HEK293 (cell line): ENCODE measurements around the gene PKD2.

ENCODE experiments used
- CTCF ChIA-PET: fragments of 350-600 bp; formaldehyde crosslinking; extraction: SDS; loops from one replicate; lab custom pipeline; 2021; ENCODE audit warnings: antibody characterized with exemption; lab: Yijun Ruan, JAX
- POLR2A ChIA-PET: fragments of 300-600 bp; formaldehyde crosslinking; extraction: SDS; loops from one replicate; lab custom pipeline; 2020; ENCODE audit warnings: antibody characterized with exemption, inconsistent platforms; lab: Yijun Ruan, JAX
- H3K27ac ChIP-seq: fragments of 200-500 bp; sonication (Bioruptor generic); 2 replicates; pipeline ENCODE4 v1.5.1; 2014; ENCODE audit warnings: low read depth, low read length, control low read depth, inconsistent platforms; ENCODE audit errors: extremely low read depth
- H3K36me3 ChIP-seq, 2 experiments: fragments of 200-500 bp in 1 of 2; sonication (Bioruptor generic) in 1 of 2; 1 replicate in 1 of 2; 2 replicates in 1 of 2; pipeline ENCODE4 v1.5.1; 2014 to 2017; ENCODE audit warnings: inconsistent platforms in 2 of 2, low read length in 2 of 2; ENCODE audit not compliant: control insufficient read depth in 2 of 2, insufficient read depth in 1 of 2
- H3K4me1 ChIP-seq: fragments of 200-500 bp; sonication (Bioruptor generic); 2 replicates; pipeline ENCODE4 v1.5.1; 2014; ENCODE audit warnings: mild to moderate bottlenecking, low read length, inconsistent platforms; ENCODE audit not compliant: control insufficient read depth, insufficient read depth
- H3K4me3 ChIP-seq: 2 replicates; pipeline ENCODE4 v1.5.1; 2011; ENCODE audit warnings: low read depth, mild to moderate bottlenecking, control low read depth, low read length, moderate library complexity
- H3K9me3 ChIP-seq: fragments of 200-500 bp; sonication (Bioruptor generic); 2 replicates; pipeline ENCODE4 v1.5.1; 2014; ENCODE audit warnings: low read depth, low read length, inconsistent platforms; ENCODE audit not compliant: control insufficient read depth, insufficient read depth
- GFI1B ChIP-seq: fragments of 450-650 bp; formaldehyde crosslinking; IDR thresholded peaks from 2 replicates; pipeline ENCODE4 v1.5.1; 2016; ENCODE audit warnings: missing biosample characterization, missing genetic modification characterization
- KLF10 ChIP-seq: fragments of 450-650 bp; IDR thresholded peaks from 2 replicates; pipeline ENCODE4 v1.5.1; 2018; ENCODE audit warnings: missing biosample characterization, mild to moderate bottlenecking, missing genetic modification characterization
- KLF9 ChIP-seq: fragments of 450-650 bp; formaldehyde crosslinking; IDR thresholded peaks from 2 replicates; pipeline ENCODE4 v1.5.1; 2016; ENCODE audit warnings: missing biosample characterization, missing genetic modification characterization, low read depth
- PRDM1 ChIP-seq: fragments of 450-650 bp; formaldehyde crosslinking; IDR thresholded peaks from 2 replicates; pipeline ENCODE4; 2016; ENCODE audit warnings: missing biosample characterization, missing genetic modification characterization
- ZFHX2 ChIP-seq: fragments of 450-650 bp; formaldehyde crosslinking; conservative IDR thresholded peaks from 2 replicates; pipeline ENCODE4 v1.5.1; 2016; ENCODE audit warnings: missing biosample characterization, missing genetic modification characterization
- ZNF112 ChIP-seq: fragments of 450-650 bp; formaldehyde crosslinking; IDR thresholded peaks from 2 replicates; pipeline ENCODE4 v1.5.0; 2017; ENCODE audit warnings: missing biosample characterization, missing genetic modification characterization
- ZNF138 ChIP-seq: fragments of 450-650 bp; formaldehyde crosslinking; IDR thresholded peaks from 2 replicates; pipeline ENCODE4 v1.5.1; 2016; ENCODE audit warnings: missing biosample characterization, missing genetic modification characterization, borderline replicate concordance
- ZNF140 ChIP-seq: fragments of 450-650 bp; formaldehyde crosslinking; IDR thresholded peaks from 2 replicates; pipeline ENCODE4 v1.5.1; 2016; ENCODE audit warnings: missing biosample characterization, missing genetic modification characterization
- ZNF146 ChIP-seq: fragments of 450-650 bp; formaldehyde crosslinking; IDR thresholded peaks from 2 replicates; pipeline ENCODE4 v1.5.1; 2016; ENCODE audit warnings: missing biosample characterization, missing genetic modification characterization
- ZNF239 ChIP-seq: fragments of 450-650 bp; formaldehyde crosslinking; IDR thresholded peaks from 2 replicates; pipeline ENCODE4 v1.5.1; 2016; ENCODE audit warnings: missing biosample characterization, missing genetic modification characterization
- ZNF24 ChIP-seq: fragments of 450-650 bp; formaldehyde crosslinking; IDR thresholded peaks from 2 replicates; pipeline ENCODE4 v1.5.1; 2016; ENCODE audit warnings: missing biosample characterization, missing genetic modification characterization
- ZNF274 ChIP-seq, 2 experiments: fragments of 200-500 bp in 1 of 2; fragments of 450-650 bp in 1 of 2; sonication (Bioruptor generic) in 1 of 2; formaldehyde crosslinking in 1 of 2; IDR thresholded peaks; 2 replicates each; pipeline versions ENCODE4 v1.5.1 to v1.6.1; 2014 to 2016; ENCODE audit warnings: borderline replicate concordance in 1 of 2, inconsistent platforms in 1 of 2, low read length in 1 of 2, missing biosample characterization in 1 of 2, missing genetic modification characterization in 1 of 2
- ZNF544 ChIP-seq: fragments of 450-650 bp; formaldehyde crosslinking; IDR thresholded peaks from 2 replicates; pipeline ENCODE4 v1.5.0; 2017; ENCODE audit warnings: missing biosample characterization, missing genetic modification characterization
- ZNF571 ChIP-seq: fragments of 450-650 bp; formaldehyde crosslinking; IDR thresholded peaks from 2 replicates; pipeline ENCODE4 v1.5.0; 2017; ENCODE audit warnings: missing biosample characterization, missing genetic modification characterization
- ZNF621 ChIP-seq: fragments of 450-650 bp; formaldehyde crosslinking; IDR thresholded peaks from 2 replicates; pipeline ENCODE4 v1.5.1; 2017; ENCODE audit warnings: missing biosample characterization, missing genetic modification characterization
- ZNF664 ChIP-seq: fragments of 450-650 bp; formaldehyde crosslinking; IDR thresholded peaks from 2 replicates; pipeline ENCODE4 v1.5.1; 2016; ENCODE audit warnings: missing biosample characterization, missing genetic modification characterization
- ZNF747 ChIP-seq: fragments of 450-650 bp; formaldehyde crosslinking; IDR thresholded peaks from 2 replicates; pipeline ENCODE4 v1.5.1; 2016; ENCODE audit warnings: missing biosample characterization, missing genetic modification characterization
- ZNF776 ChIP-seq: fragments of 450-650 bp; formaldehyde crosslinking; IDR thresholded peaks from 2 replicates; pipeline ENCODE4 v1.5.0; 2017; ENCODE audit warnings: missing biosample characterization, missing genetic modification characterization, borderline replicate concordance
- ZNF791 ChIP-seq: fragments of 450-650 bp; formaldehyde crosslinking; IDR thresholded peaks from 2 replicates; pipeline ENCODE4 v1.5.1; 2016; ENCODE audit warnings: missing biosample characterization, missing genetic modification characterization
- ZNF837 ChIP-seq: fragments of 450-650 bp; formaldehyde crosslinking; IDR thresholded peaks from 2 replicates; pipeline ENCODE4 v1.5.1; 2016; ENCODE audit warnings: missing biosample characterization, missing genetic modification characterization
- ZXDB ChIP-seq: fragments of 450-650 bp; formaldehyde crosslinking; IDR thresholded peaks from 2 replicates; pipeline ENCODE4 v1.5.1; 2016; ENCODE audit warnings: missing biosample characterization, missing genetic modification characterization
- TF ChIP-seq, protein P1 (sequence below): fragments of 450-650 bp; formaldehyde crosslinking; IDR thresholded peaks from 2 replicates; pipeline ENCODE4 v1.5.1; 2017; ENCODE audit warnings: missing biosample characterization, missing genetic modification characterization
- TF ChIP-seq, protein P2 (sequence below): fragments of 450-650 bp; formaldehyde crosslinking; conservative IDR thresholded peaks from 2 replicates; pipeline ENCODE4 v1.5.1; 2016; ENCODE audit warnings: low read depth, missing biosample characterization, missing genetic modification characterization
- TF ChIP-seq, protein P3 (sequence below): fragments of 450-650 bp; formaldehyde crosslinking; IDR thresholded peaks from 2 replicates; pipeline ENCODE4 v1.5.1; 2016; ENCODE audit warnings: missing biosample characterization, missing genetic modification characterization, borderline replicate concordance
- TF ChIP-seq, protein P4 (sequence below): fragments of 450-650 bp; formaldehyde crosslinking; IDR thresholded peaks from 2 replicates; pipeline ENCODE4 v1.5.1; 2017; ENCODE audit warnings: missing biosample characterization, missing genetic modification characterization
- TF ChIP-seq, protein P5 (sequence below): fragments of 450-650 bp; formaldehyde crosslinking; IDR thresholded peaks from 2 replicates; pipeline ENCODE4 v1.5.1; 2016; ENCODE audit warnings: missing biosample characterization, missing genetic modification characterization
- TF ChIP-seq, protein P6 (sequence below): fragments of 450-650 bp; formaldehyde crosslinking; IDR thresholded peaks from 2 replicates; pipeline ENCODE4 v1.5.1; 2016; ENCODE audit warnings: missing biosample characterization, missing genetic modification characterization

Gene PKD2

DNA sequence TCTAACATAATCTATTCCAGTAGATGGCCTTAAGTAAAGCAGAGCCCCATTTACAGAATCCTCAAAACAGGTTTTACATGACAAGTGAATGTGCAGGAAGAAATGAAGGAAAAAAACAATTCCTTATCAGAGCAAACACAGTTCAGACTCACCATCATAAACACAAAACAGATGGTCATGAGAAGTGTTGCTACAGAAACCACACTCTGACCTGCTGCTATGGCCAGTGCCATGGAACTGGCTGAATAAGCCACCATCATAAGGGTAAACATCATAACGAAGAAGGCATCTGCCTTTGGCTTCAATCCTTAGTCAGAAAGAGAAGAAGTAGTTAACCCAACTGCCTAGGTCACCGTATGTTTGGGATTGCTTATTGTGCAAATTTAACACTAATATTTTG lies 89.9 kb downstream of the PKD2 start (continued):
- TF ChIP-seq, protein P1, sequence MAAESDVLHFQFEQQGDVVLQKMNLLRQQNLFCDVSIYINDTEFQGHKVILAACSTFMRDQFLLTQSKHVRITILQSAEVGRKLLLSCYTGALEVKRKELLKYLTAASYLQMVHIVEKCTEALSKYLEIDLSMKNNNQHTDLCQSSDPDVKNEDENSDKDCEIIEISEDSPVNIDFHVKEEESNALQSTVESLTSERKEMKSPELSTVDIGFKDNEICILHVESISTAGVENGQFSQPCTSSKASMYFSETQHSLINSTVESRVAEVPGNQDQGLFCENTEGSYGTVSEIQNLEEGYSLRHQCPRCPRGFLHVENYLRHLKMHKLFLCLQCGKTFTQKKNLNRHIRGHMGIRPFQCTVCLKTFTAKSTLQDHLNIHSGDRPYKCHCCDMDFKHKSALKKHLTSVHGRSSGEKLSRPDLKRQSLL (tag by site-specific recombination): no peak
- TF ChIP-seq ZNF791 (tag by site-specific recombination): no peak
- no peak for TF ChIP-seq ZNF571
- TF ChIP-seq ZNF140: no peak
- no peak for TF ChIP-seq ZNF837 (tag by site-specific recombination)
- TF ChIP-seq, protein P2, sequence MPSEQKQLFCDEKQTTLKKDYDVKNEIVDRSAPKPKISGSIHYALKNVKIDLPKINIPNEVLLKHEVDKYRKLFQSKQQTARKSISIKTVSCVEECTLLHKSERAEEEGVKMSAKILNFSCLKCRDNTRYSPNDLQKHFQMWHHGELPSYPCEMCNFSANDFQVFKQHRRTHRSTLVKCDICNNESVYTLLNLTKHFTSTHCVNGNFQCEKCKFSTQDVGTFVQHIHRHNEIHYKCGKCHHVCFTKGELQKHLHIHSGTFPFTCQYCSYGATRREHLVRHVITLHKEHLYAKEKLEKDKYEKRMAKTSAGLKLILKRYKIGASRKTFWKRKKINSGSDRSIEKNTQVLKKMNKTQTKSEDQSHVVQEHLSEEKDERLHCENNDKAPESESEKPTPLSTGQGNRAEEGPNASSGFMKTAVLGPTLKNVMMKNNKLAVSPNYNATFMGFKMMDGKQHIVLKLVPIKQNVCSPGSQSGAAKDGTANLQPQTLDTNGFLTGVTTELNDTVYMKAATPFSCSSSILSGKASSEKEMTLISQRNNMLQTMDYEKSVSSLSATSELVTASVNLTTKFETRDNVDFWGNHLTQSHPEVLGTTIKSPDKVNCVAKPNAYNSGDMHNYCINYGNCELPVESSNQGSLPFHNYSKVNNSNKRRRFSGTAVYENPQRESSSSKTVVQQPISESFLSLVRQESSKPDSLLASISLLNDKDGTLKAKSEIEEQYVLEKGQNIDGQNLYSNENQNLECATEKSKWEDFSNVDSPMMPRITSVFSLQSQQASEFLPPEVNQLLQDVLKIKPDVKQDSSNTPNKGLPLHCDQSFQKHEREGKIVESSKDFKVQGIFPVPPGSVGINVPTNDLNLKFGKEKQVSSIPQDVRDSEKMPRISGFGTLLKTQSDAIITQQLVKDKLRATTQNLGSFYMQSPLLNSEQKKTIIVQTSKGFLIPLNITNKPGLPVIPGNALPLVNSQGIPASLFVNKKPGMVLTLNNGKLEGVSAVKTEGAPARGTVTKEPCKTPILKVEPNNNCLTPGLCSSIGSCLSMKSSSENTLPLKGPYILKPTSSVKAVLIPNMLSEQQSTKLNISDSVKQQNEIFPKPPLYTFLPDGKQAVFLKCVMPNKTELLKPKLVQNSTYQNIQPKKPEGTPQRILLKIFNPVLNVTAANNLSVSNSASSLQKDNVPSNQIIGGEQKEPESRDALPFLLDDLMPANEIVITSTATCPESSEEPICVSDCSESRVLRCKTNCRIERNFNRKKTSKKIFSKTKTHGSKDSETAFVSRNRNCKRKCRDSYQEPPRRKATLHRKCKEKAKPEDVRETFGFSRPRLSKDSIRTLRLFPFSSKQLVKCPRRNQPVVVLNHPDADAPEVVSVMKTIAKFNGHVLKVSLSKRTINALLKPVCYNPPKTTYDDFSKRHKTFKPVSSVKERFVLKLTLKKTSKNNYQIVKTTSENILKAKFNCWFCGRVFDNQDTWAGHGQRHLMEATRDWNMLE (tag by site-specific recombination): no peak
- no peak for TF ChIP-seq PRDM1 (tag by site-specific recombination)
- TF ChIP-seq ZNF544 (tag by site-specific recombination): no peak
- TF ChIP-seq ZNF239: no peak

DNA sequence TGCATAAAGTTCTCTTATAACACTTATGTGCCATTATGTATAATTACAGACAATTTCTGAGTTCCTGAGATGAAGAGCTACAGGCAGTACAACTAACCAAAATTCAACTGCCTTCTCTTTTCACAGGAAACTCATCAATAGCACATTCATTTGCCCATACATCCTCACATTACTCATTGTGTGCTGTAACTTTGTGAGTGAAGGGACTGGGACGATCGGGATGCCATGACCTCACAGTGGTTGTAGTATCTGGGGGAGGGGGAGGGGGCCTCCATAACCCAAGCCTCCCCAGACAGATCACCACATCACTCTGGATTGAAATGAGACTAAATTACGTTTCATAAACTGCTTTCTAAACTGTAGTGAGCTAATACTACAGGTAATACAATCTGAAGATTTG lies 90.3 kb downstream of the PKD2 start:
- ChIA-PET POLR2A (no interaction called here), CTCF (no interaction called here)
- Histone ChIP-seq H3K36me3 (no peaks in the 10 kb centered on the region), H3K27ac (no peak overlapping the region), H3K9me3 (no peaks in the 10 kb centered on the region), H3K4me1 (no peaks in the 10 kb centered on the region), H3K4me3 (no peak overlapping the region)
- TF ChIP-seq ZNF747 (tag by site-specific recombination) (no peak), KLF9 (tag by site-specific recombination) (no peak), KLF10 (tag by site-specific recombination) (no peak), GFI1B (tag by site-specific recombination) (no peak), ZNF776 (tag by site-specific recombination) (no peak), ZXDB (tag by site-specific recombination) (no peak), ZFHX2 (no peak), ZNF138 (tag by site-specific recombination) (no peak), ZNF112 (tag by site-specific recombination) (no peak), ZNF664 (tag by site-specific recombination) (no peak), ZNF621 (no peak), ZNF274 (IDR thresholded peaks at IDR 0.05; ENCODE audit: low read length) (no peak), ZNF274 (tag by site-specific recombination; IDR thresholded peaks at IDR 0.05; ENCODE audit: borderline replicate concordance) (no peak), ZNF146 (tag by site-specific recombination) (no peak), ZNF24 (tag by site-specific recombination) (no peak)
- TF ChIP-seq, protein P3, sequence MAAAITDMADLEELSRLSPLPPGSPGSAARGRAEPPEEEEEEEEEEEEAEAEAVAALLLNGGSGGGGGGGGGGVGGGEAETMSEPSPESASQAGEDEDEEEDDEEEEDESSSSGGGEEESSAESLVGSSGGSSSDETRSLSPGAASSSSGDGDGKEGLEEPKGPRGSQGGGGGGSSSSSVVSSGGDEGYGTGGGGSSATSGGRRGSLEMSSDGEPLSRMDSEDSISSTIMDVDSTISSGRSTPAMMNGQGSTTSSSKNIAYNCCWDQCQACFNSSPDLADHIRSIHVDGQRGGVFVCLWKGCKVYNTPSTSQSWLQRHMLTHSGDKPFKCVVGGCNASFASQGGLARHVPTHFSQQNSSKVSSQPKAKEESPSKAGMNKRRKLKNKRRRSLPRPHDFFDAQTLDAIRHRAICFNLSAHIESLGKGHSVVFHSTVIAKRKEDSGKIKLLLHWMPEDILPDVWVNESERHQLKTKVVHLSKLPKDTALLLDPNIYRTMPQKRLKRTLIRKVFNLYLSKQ (tag by site-specific recombination): no peak
- TF ChIP-seq, protein P4, sequence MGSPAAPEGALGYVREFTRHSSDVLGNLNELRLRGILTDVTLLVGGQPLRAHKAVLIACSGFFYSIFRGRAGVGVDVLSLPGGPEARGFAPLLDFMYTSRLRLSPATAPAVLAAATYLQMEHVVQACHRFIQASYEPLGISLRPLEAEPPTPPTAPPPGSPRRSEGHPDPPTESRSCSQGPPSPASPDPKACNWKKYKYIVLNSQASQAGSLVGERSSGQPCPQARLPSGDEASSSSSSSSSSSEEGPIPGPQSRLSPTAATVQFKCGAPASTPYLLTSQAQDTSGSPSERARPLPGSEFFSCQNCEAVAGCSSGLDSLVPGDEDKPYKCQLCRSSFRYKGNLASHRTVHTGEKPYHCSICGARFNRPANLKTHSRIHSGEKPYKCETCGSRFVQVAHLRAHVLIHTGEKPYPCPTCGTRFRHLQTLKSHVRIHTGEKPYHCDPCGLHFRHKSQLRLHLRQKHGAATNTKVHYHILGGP (tag by site-specific recombination): no peak
- TF ChIP-seq, protein P5, sequence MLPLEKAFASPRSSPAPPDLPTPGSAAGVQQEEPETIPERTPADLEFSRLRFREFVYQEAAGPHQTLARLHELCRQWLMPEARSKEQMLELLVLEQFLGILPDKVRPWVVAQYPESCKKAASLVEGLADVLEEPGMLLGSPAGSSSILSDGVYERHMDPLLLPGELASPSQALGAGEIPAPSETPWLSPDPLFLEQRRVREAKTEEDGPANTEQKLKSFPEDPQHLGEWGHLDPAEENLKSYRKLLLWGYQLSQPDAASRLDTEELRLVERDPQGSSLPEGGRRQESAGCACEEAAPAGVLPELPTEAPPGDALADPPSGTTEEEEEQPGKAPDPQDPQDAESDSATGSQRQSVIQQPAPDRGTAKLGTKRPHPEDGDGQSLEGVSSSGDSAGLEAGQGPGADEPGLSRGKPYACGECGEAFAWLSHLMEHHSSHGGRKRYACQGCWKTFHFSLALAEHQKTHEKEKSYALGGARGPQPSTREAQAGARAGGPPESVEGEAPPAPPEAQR: no peak
- TF ChIP-seq, protein P6, sequence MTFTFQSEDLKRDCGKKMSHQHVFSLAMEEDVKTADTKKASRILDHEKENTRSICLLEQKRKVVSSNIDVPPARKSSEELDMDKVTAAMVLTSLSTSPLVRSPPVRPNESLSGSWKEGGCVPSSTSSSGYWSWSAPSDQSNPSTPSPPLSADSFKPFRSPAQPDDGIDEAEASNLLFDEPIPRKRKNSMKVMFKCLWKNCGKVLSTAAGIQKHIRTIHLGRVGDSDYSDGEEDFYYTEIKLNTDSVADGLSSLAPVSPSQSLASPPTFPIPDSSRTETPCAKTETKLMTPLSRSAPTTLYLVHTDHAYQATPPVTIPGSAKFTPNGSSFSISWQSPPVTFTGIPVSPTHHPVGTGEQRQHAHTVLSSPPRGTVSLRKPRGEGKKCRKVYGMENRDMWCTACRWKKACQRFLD: no peak
